Measurements from ENCODE around the gene PNMA3.

PNMA3 gene

GRCh38 chrX:153059191-153060094 lies 3.2 kb downstream of the PNMA3 start:
- H3K9me3 ChIP-seq = no peaks in the 10 kb centered on the region
- H3K4me1 ChIP-seq = peaks cover 0 to 13% (median 8%) of the 10 kb centered on the region in 4 donors
- H3K36me3 ChIP-seq = no peaks in the 10 kb centered on the region
- no peak overlapping the region for H3K27ac ChIP-seq
- no peak for DNase-seq
- no peak for TF ChIP-seq CTCF (IDR thresholded peaks at IDR 0.05)
- no peak overlapping the region for H3K4me3 ChIP-seq
- intact Hi-C loops (cut with DNase I; ENCODE audit: low total_unique reads) = no loop called here
- H3K27me3 ChIP-seq = peaks cover 0 to 35% of the 10 kb centered on the region in 2 donors

GRCh38 chrX:153060095-153060445 lies 3.8 kb downstream of the PNMA3 start:
- no peak for DNase-seq
- peaks cover 0 to 35% of the 10 kb centered on the region in 2 donors for H3K27me3 ChIP-seq
- peaks cover 0 to 13% (median 8%) of the 10 kb centered on the region in 4 donors for H3K4me1 ChIP-seq
- TF ChIP-seq CTCF (IDR thresholded peaks at IDR 0.05) = no peak
- H3K9me3 ChIP-seq = no peaks in the 10 kb centered on the region
- H3K27ac ChIP-seq = no peak overlapping the region
- intact Hi-C loops (cut with DNase I; ENCODE audit: low total_unique reads) = no loop called here
- H3K36me3 ChIP-seq = no peaks in the 10 kb centered on the region
- no peak overlapping the region for H3K4me3 ChIP-seq

- Histone ChIP-seq H3K27me3 (peaks cover 0 to 25% of the 10 kb centered on the region in 2 donors), H3K9me3 (no peaks in the 10 kb centered on the region), H3K4me1 (peaks cover 0 to 6% (median under 1%) of the 10 kb centered on the region in 4 donors), H3K4me3 (no peak overlapping the region), H3K36me3 (no peaks in the 10 kb centered on the region), H3K27ac (no peak overlapping the region)
- no peak for DNase-seq
- no peak for TF ChIP-seq CTCF (IDR thresholded peaks at IDR 0.05)
- intact Hi-C loops (cut with DNase I; ENCODE audit: low total_unique reads) = no loop called here
Observed at GRCh38 chrX:153061732-153062131, 5.5 kb downstream of the PNMA3 start.

DNA sequence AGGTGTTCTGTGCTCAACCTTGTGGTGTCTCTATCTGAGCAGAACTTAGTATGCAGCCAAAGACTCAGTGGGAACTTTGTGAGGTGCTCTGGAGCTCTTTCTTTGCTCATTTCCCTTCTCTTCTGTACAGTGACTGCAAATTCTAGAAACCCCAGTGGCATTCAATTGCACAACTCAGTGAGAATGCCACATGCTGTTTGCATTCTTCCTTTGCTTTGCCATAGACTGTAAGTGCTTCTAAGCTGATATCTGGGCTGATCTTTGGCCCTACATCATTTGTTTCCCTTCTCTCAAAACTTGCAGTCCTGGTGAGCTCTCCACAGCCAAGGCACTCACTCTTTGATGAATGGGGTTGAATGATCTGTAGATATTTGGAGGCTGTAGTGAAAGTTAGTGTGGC lies 7.0 kb downstream of the PNMA3 start:
- peaks cover 0 to 10% of the 10 kb centered on the region in 2 donors for H3K27me3 ChIP-seq
- H3K9me3 ChIP-seq = no peaks in the 10 kb centered on the region
- H3K27ac ChIP-seq = no peak overlapping the region
- no peak for TF ChIP-seq CTCF (IDR thresholded peaks at IDR 0.05)
- H3K4me1 ChIP-seq = no peaks in the 10 kb centered on the region
- intact Hi-C loops (cut with DNase I; ENCODE audit: low total_unique reads) = no loop called here
- no peaks in the 10 kb centered on the region for H3K36me3 ChIP-seq
- no peak overlapping the region for H3K4me3 ChIP-seq
- DNase-seq = no peak

GRCh38 chrX:153064061-153064460 lies 7.8 kb downstream of the PNMA3 start:
- no peak for TF ChIP-seq CTCF (IDR thresholded peaks at IDR 0.05)
- intact Hi-C loops (cut with DNase I; ENCODE audit: low total_unique reads) = no loop called here
- Histone ChIP-seq H3K36me3 (no peaks in the 10 kb centered on the region), H3K27ac (no peak overlapping the region), H3K4me3 (no peak overlapping the region), H3K4me1 (no peaks in the 10 kb centered on the region), H3K9me3 (no peaks in the 10 kb centered on the region), H3K27me3 (peaks cover 0 to 5% of the 10 kb centered on the region in 2 donors)
- no peak for DNase-seq
